IPS-18a (cell line): ENCODE results near the gene FFAR4.

Experiments used
- H3K27ac ChIP-seq: one replicate; pipeline ENCODE4 v1.5.1; 2013; ENCODE audit warnings: low read length
- H3K27me3 ChIP-seq: one replicate; pipeline ENCODE4 v1.6.1; 2013; ENCODE audit warnings: mild to moderate bottlenecking, low read length; ENCODE audit not compliant: control insufficient read depth, insufficient read depth
- H3K36me3 ChIP-seq: one replicate; pipeline ENCODE4 v1.6.1; 2013; ENCODE audit warnings: low read depth, low read length; ENCODE audit not compliant: control insufficient read depth
- H3K4me1 ChIP-seq: one replicate; pipeline ENCODE4 v1.6.1; 2013; ENCODE audit warnings: low read depth, low read length; ENCODE audit not compliant: control insufficient read depth
- H3K4me3 ChIP-seq: one replicate; pipeline ENCODE4 v1.5.1; 2013; ENCODE audit warnings: low read length
- H3K9ac ChIP-seq: one replicate; pipeline ENCODE4 v1.6.1; 2013; ENCODE audit warnings: mild to moderate bottlenecking, low read length, moderate library complexity
- H3K9me3 ChIP-seq: one replicate; pipeline ENCODE4 v1.6.1; 2013; ENCODE audit warnings: low read depth, low read length; ENCODE audit not compliant: control insufficient read depth

Gene FFAR4

GRCh38 chr10:93593749-93594148 lies 27.3 kb downstream of the FFAR4 start:
- Histone ChIP-seq H3K27me3 (no peaks in the 10 kb centered on the region), H3K4me3 (no peak overlapping the region), H3K36me3 (no peaks in the 10 kb centered on the region), H3K9me3 (no peaks in the 10 kb centered on the region), H3K9ac (no peak overlapping the region), H3K4me1 (peaks cover 3% of the 10 kb centered on the region), H3K27ac (no peak overlapping the region)

GRCh38 chr10:93594518-93594917 lies 28.1 kb downstream of the FFAR4 start:
- Histone ChIP-seq H3K9me3 (no peaks in the 10 kb centered on the region), H3K27me3 (peaks cover 4% of the 10 kb centered on the region), H3K4me1 (peaks cover 3% of the 10 kb centered on the region), H3K27ac (no peak overlapping the region), H3K4me3 (no peak overlapping the region), H3K36me3 (no peaks in the 10 kb centered on the region), H3K9ac (no peak overlapping the region)

- H3K27ac ChIP-seq: no peak overlapping the region
- no peak overlapping the region for H3K4me3 ChIP-seq
- H3K9ac ChIP-seq: no peak overlapping the region
- H3K4me1 ChIP-seq: peaks cover 3% of the 10 kb centered on the region
- no peaks in the 10 kb centered on the region for H3K9me3 ChIP-seq
- H3K36me3 ChIP-seq: no peaks in the 10 kb centered on the region
- H3K27me3 ChIP-seq: peaks cover 15% of the 10 kb centered on the region
These were observed 29.1 kb downstream of the FFAR4 start for GRCh38 chr10:93595378-93596161.

GRCh38 chr10:93596539-93596938 lies 30.1 kb downstream of the FFAR4 start:
- no peak overlapping the region for H3K27ac ChIP-seq
- peaks cover 3% of the 10 kb centered on the region for H3K4me1 ChIP-seq
- no peak overlapping the region for H3K4me3 ChIP-seq
- H3K27me3 ChIP-seq: peaks cover 24% of the 10 kb centered on the region
- no peaks in the 10 kb centered on the region for H3K9me3 ChIP-seq
- no peak overlapping the region for H3K9ac ChIP-seq
- H3K36me3 ChIP-seq: no peaks in the 10 kb centered on the region

GRCh38 chr10:93597075-93597599 lies 30.7 kb downstream of the FFAR4 start:
- Histone ChIP-seq H3K27me3 (peaks cover 30% of the 10 kb centered on the region), H3K4me3 (no peak overlapping the region), H3K9me3 (no peaks in the 10 kb centered on the region), H3K36me3 (no peaks in the 10 kb centered on the region), H3K27ac (no peak overlapping the region), H3K4me1 (peaks cover 6% of the 10 kb centered on the region), H3K9ac (no peak overlapping the region)

- Histone ChIP-seq H3K9me3 (no peaks in the 10 kb centered on the region), H3K27ac (no peak overlapping the region), H3K4me3 (no peak overlapping the region), H3K36me3 (no peaks in the 10 kb centered on the region), H3K9ac (no peak overlapping the region), H3K27me3 (peaks cover 40% of the 10 kb centered on the region), H3K4me1 (peaks cover 7% of the 10 kb centered on the region)
These were observed 31.7 kb downstream of the FFAR4 start for GRCh38 chr10:93598157-93598556.

GRCh38 chr10:93599335-93599734 lies 32.9 kb downstream of the FFAR4 start:
- Histone ChIP-seq H3K36me3 (no peaks in the 10 kb centered on the region), H3K9me3 (no peaks in the 10 kb centered on the region), H3K27ac (no peak overlapping the region), H3K4me1 (peaks cover 7% of the 10 kb centered on the region), H3K27me3 (peaks cover 52% of the 10 kb centered on the region), H3K4me3 (no peak overlapping the region), H3K9ac (no peak overlapping the region)

GRCh38 chr10:93599778-93600177 lies 33.3 kb downstream of the FFAR4 start:
- Histone ChIP-seq H3K4me3 (no peak overlapping the region), H3K27ac (no peak overlapping the region), H3K36me3 (no peaks in the 10 kb centered on the region), H3K4me1 (peaks cover 7% of the 10 kb centered on the region), H3K9me3 (no peaks in the 10 kb centered on the region), H3K9ac (no peak overlapping the region), H3K27me3 (peaks cover 55% of the 10 kb centered on the region)

GRCh38 chr10:93600446-93601145 lies 34.1 kb downstream of the FFAR4 start:
- Histone ChIP-seq H3K27me3 (peaks cover 55% of the 10 kb centered on the region), H3K4me1 (peaks cover 7% of the 10 kb centered on the region), H3K27ac (no peak overlapping the region), H3K36me3 (no peaks in the 10 kb centered on the region), H3K9me3 (no peaks in the 10 kb centered on the region), H3K9ac (no peak overlapping the region), H3K4me3 (peak overlapping the region; percentile 35)

- Histone ChIP-seq H3K4me3 (peak within 1 kb of the TSS; percentile 56), H3K9ac (no peak within 1 kb of the TSS), H3K36me3 (no peaks in the 10 kb centered on the region), H3K27ac (no peak within 1 kb of the TSS), H3K9me3 (no peaks in the 10 kb centered on the region), H3K4me1 (peaks cover 4% of the 10 kb centered on the region), H3K27me3 (peaks cover 55% of the 10 kb centered on the region)
These were observed 34.8 kb downstream of the FFAR4 start, which contains the start of gene RBP4 for GRCh38 chr10:93601146-93601773. Gene RBP4, minus strand, starts transcription at chr10:93601235. Its CDS starts 207 bp downstream, at chr10:93601028.

GRCh38 chr10:93601774-93602162 lies 35.3 kb downstream of the FFAR4 start:
- Histone ChIP-seq H3K9me3 (no peaks in the 10 kb centered on the region), H3K27me3 (peaks cover 55% of the 10 kb centered on the region), H3K9ac (no peak overlapping the region), H3K36me3 (no peaks in the 10 kb centered on the region), H3K4me3 (peak overlapping the region; percentile 56), H3K27ac (no peak overlapping the region), H3K4me1 (peaks cover 4% of the 10 kb centered on the region)
